K562 (cell line): ENCODE measurements around the gene SH3RF1. TPM values are rescaled to one million over a fixed set of nuclear protein-coding genes. Genes with fewer than 3 reads are reported as not detected.

Experiments used
- ATAC-seq: fragments of 200-7000 bp; cut with Tn5 transposase; 3 replicates; pipeline ENCODE4 v1.9.1; 2020; ENCODE audit warnings: moderate library complexity
- BruUV-seq: library from RNA; stranded (reverse); fragments of 400-500 nt; replicated peaks from 2 replicates; lab custom pipeline; 2021; lab: Mats Ljungman, UMichigan
- CTCF ChIA-PET: fragments of 300-600 bp; formaldehyde crosslinking; extraction: SDS; loops from one replicate; lab custom pipeline; 2021; ENCODE audit warnings: low intra/inter-chr PET ratio; lab: Yijun Ruan, JAX
- POLR2A ChIA-PET: fragments of 300-600, 350-650 bp; sonication (Branson Sonifier 250); formaldehyde crosslinking; extraction: SDS; loops from one replicate; lab custom pipeline; 2021; ENCODE audit warnings: antibody characterized with exemption, inconsistent platforms; lab: Yijun Ruan, JAX
- DNase-seq, 4 experiments: peaks; one replicate each; pipeline versions ENCODE4 v3.0.0 to v3.0.0-alpha.2; 2011 to 2018; ENCODE audit warnings: low spot score in 3 of 4, mixed read lengths in 3 of 4; ENCODE audit errors: extremely low read depth in 1 of 4
- FAIRE-seq: peaks from 2 replicates; lab custom pipeline; 2011; peaks lifted over from hg19 to GRCh38; lab: Jason Lieb, UNC
- H2AFZ ChIP-seq: 2 replicates; pipeline ENCODE4 v1.6.0; 2011; ENCODE audit warnings: low read depth, low read length, control low read depth, inconsistent platforms
- H3K27ac ChIP-seq: fragments of 200-600 bp; 3 replicates; pipeline ENCODE4 v1.8.0; 2011; ENCODE audit warnings: low read depth, mild to moderate bottlenecking, control low read depth, inconsistent platforms, low read length, moderate library complexity, mixed read lengths; ENCODE audit errors: extremely low read depth
- H3K27me3 ChIP-seq, 2 experiments: fragments of 300-600 bp in 1 of 2; 2 replicates in 1 of 2; 3 replicates in 1 of 2; pipeline versions ENCODE4 v1.6.0 to v1.8.0; 2011; ENCODE audit warnings: inconsistent platforms in 2 of 2, low read length in 2 of 2, mild to moderate bottlenecking in 1 of 2, mixed read lengths in 1 of 2, moderate library complexity in 1 of 2; ENCODE audit not compliant: control insufficient read depth in 2 of 2, insufficient read depth in 2 of 2
- H3K36me3 ChIP-seq: fragments of 300-600 bp; 3 replicates; pipeline ENCODE4 v1.8.0; 2011; ENCODE audit warnings: mild to moderate bottlenecking, low read length, inconsistent platforms; ENCODE audit not compliant: control insufficient read depth, insufficient read depth
- H3K4me1 ChIP-seq, 2 experiments: fragments of 200-600 bp in 1 of 2; replicated peaks in 1 of 2; 2 replicates in 1 of 2; 3 replicates in 1 of 2; pipeline versions ENCODE4 v1.5.1 to v1.8.0; 2011; ENCODE audit warnings: inconsistent platforms in 2 of 2, low read length in 2 of 2, mild to moderate bottlenecking in 1 of 2, mixed read lengths in 1 of 2, moderate library complexity in 1 of 2; ENCODE audit not compliant: control insufficient read depth in 2 of 2, insufficient read depth in 2 of 2
- H3K4me2 ChIP-seq: 2 replicates; pipeline ENCODE4 v1.6.1; 2011; ENCODE audit warnings: low read length, control low read depth, inconsistent platforms, mixed read lengths; ENCODE audit not compliant: insufficient read depth
- H3K4me3 ChIP-seq: fragments of 200-600 bp; sonication (generic), shearing (Covaris generic); 2 replicates; pipeline ENCODE4 v1.5.1; 2016; ENCODE audit warnings: control low read depth, inconsistent platforms
- H3K79me2 ChIP-seq: fragments of 200-600 bp; 3 replicates; pipeline ENCODE4 v1.8.0; 2011; ENCODE audit warnings: low read length, inconsistent platforms; ENCODE audit not compliant: control insufficient read depth, insufficient read depth
- H3K9ac ChIP-seq, 2 experiments: 2 replicates each; pipeline versions ENCODE4 v1.6.0 to v1.6.1; 2011; ENCODE audit warnings: low read depth in 2 of 2, low read length in 2 of 2, control low read depth in 1 of 2, inconsistent platforms in 1 of 2, mild to moderate bottlenecking in 1 of 2, mixed read lengths in 1 of 2; ENCODE audit not compliant: insufficient read depth in 1 of 2
- H3K9me1 ChIP-seq: one replicate; pipeline ENCODE4 v1.6.0; 2011; ENCODE audit warnings: inconsistent platforms, mild to moderate bottlenecking, low read length, moderate library complexity; ENCODE audit not compliant: control insufficient read depth, insufficient read depth
- H3K9me3 ChIP-seq: replicated peaks from 2 replicates; pipeline ENCODE4 v1.5.1; 2011; ENCODE audit warnings: low read depth, low read length, inconsistent platforms; ENCODE audit not compliant: control insufficient read depth, insufficient read depth
- H4K20me1 ChIP-seq: replicated peaks from 2 replicates; pipeline ENCODE4 v1.6.1; 2011; ENCODE audit warnings: low read length, inconsistent platforms, mixed read lengths; ENCODE audit not compliant: control insufficient read depth, insufficient read depth
- BRD4 ChIP-seq: fragments of 200-600 bp; sonication (generic); IDR thresholded peaks from 2 replicates; pipeline ENCODE4 v1.6.1; 2017; ENCODE audit warnings: inconsistent platforms
- CEBPB ChIP-seq: fragments of 450-650 bp; IDR thresholded peaks from 2 replicates; pipeline ENCODE4 v1.6.1; 2016; ENCODE audit warnings: missing genetic modification characterization, missing compliant biosample characterization
- ELK3 ChIP-seq: fragments of 450-650 bp; formaldehyde crosslinking; IDR thresholded peaks from 2 replicates; pipeline ENCODE4 v1.4.0; 2020; ENCODE audit warnings: mild to moderate bottlenecking
- HNRNPH1 ChIP-seq: fragments of 200-400 bp; formaldehyde crosslinking; optimal IDR thresholded peaks from 2 replicates; pipeline ENCODE3; 2017; ENCODE audit warnings: low read depth, mild to moderate bottlenecking, low read length, moderate library complexity
- REST ChIP-seq, 2 experiments: fragments of 450-650 bp; formaldehyde crosslinking in 1 of 2; IDR thresholded peaks; 2 replicates each; pipeline versions ENCODE4 v1.4.0 to v1.6.1; 2014 to 2020; ENCODE audit warnings: mild to moderate bottlenecking in 2 of 2, borderline replicate concordance in 1 of 2, low read depth in 1 of 2
- ZNF398 ChIP-seq: fragments of 250-450 bp; sonication (Bioruptor Pico); IDR thresholded peaks from 2 replicates; pipeline ENCODE4 v1.8.0; 2021; ENCODE audit warnings: moderate library complexity, mild to moderate bottlenecking, inconsistent platforms
- WGBS: fragments of 100-300 bp; shearing (Covaris generic); methylation state at CpG from one replicate; pipeline ENCODE4 v1.1.6; 2016; ENCODE audit warnings: low coverage, mixed read lengths; ENCODE audit not compliant: insufficient coverage; ENCODE audit errors: missing lambda C conversion rate; 5-methylcytosine and 5-hydroxymethylcytosine counted together
- in situ Hi-C: fragments of 300-500 bp; cut with MboI; formaldehyde crosslinking; loops from 4 replicates; pipeline ENCODE4 v1.15.0; 2018; ENCODE audit warnings: inconsistent platforms, mixed read lengths
- intact Hi-C: fragments of 100-400 bp; cut with micrococcal nuclease; formaldehyde crosslinking; loops from 2 replicates; pipeline ENCODE4 v1.14.2; 2022
- polyA plus RNA-seq, 8 experiments: library from polyadenylated mRNA; depleted of rRNA in 4 of 8; stranded (reverse) in 5 of 8; unstranded in 3 of 8; fragments of >200 nt; fragmentation: Nextera tagmentation in 2 of 8; fragmentation: Illumina TruSeq in 1 of 8; extraction: Ambion mirVana in 2 of 8; extraction: Trizol in 1 of 8; gene quantifications; 2 replicates each; pipeline versions ENCODE4 v1.2.1 to v1.2.3, GENCODE V29; 2011 to 2014; ENCODE audit warnings: inconsistent platforms in 1 of 8, missing spikeins in 1 of 8
- total RNA-seq, 7 experiments: library from RNA; depleted of rRNA in 6 of 7; stranded (reverse); fragments of >200 nt in 6 of 7; fragmentation: Illumina TruSeq in 2 of 7; extraction: Trizol in 2 of 7; gene quantifications; 2 replicates each; pipeline versions ENCODE4 v1.2.1 to v1.2.3, GENCODE V29; 2011 to 2021; ENCODE audit warnings: low replicate concordance in 1 of 7

SH3RF1 gene
- total and polyA plus RNA-seq, 9 of the 15 experiments (the other 6 are each of a cell fraction or from before 2014, with no cell fraction given) = 0.04 to 0.16 (median 0.11) TPM; not detected in 6

GRCh38 chr4:169061386-169061785 lies 209.4 kb downstream of the SH3RF1 start (continued):
- TF ChIP-seq HNRNPH1 = no peak

- Histone ChIP-seq H3K27me3 (peaks cover 0 to 13% of the 10 kb centered on the region in 2 experiments; a peak in 3 of 5 replicates), H3K9ac (no peak overlapping the region), H2AFZ (no peak overlapping the region), H3K4me1 (no peaks in the 10 kb centered on the region), H3K4me2 (no peak overlapping the region), H3K27ac (no peak overlapping the region), H4K20me1 (no peaks in the 10 kb centered on the region), H3K9me3 (no peaks in the 10 kb centered on the region), H3K9me1 (no peaks in the 10 kb centered on the region), H3K4me3 (no peak overlapping the region), H3K79me2 (no peaks in the 10 kb centered on the region), H3K36me3 (no peaks in the 10 kb centered on the region)
- no TSS peak for BruUV-seq
- WGBS = 7% methylated on average over 9 of the region's 9 CpGs
- POLR2A ChIA-PET = interaction anchor here (0.6 to 0.8 kb wide), 2 partner anchors 11 to 12 kb away, joined by 3 read pairs; no protein-coding TSS in a partner anchor
- intact Hi-C loops (no loop called here), in situ Hi-C loops (no loop called here)
- ATAC-seq = no peak
- CTCF ChIA-PET = no interaction called here
- no peak for FAIRE-seq
- DNase-seq = no peak
- no peak for TF ChIP-seq CEBPB (tag)
- no peak for TF ChIP-seq ELK3 (CRISPR knock-in tag)
- TF ChIP-seq REST (IDR thresholded peaks at IDR 0.05; ENCODE audit: borderline replicate concordance) = no peak
- no peak for TF ChIP-seq REST (CRISPR knock-in tag; IDR thresholded peaks at IDR 0.05; ENCODE audit: low read depth)
- no peak for TF ChIP-seq BRD4
- no peak for TF ChIP-seq ZNF398 (CRISPR knock-in tag)
These were observed 210.2 kb downstream of the SH3RF1 start for GRCh38 chr4:169060391-169061091.
